Stimulated activated CD8-positive, alpha-beta memory T cell treated with anti-CD3 and anti-CD28 coated beads, Interleukin-7, amount 100 ng/mL, for 24 hours (primary cell): ENCODE results near the gene TTBK2.
"Not testable (repeated sequence)": the region's sequence is repeated elsewhere in the genome, so short reads cannot be mapped to it uniquely, and the experiment has no call there.

Source experiments
- DNase-seq: peaks from one replicate; pipeline ENCODE4 v3.0.0-alpha.2; 2020; ENCODE audit warnings: low read depth

TTBK2 gene

GRCh38 chr15:42903388-42904324 lies 16.9 kb downstream of the TTBK2 start:
- no peak for DNase-seq

- not testable (repeated sequence) for DNase-seq
These were observed 26.7 kb downstream of the TTBK2 start for GRCh38 chr15:42893911-42894310.

DNA sequence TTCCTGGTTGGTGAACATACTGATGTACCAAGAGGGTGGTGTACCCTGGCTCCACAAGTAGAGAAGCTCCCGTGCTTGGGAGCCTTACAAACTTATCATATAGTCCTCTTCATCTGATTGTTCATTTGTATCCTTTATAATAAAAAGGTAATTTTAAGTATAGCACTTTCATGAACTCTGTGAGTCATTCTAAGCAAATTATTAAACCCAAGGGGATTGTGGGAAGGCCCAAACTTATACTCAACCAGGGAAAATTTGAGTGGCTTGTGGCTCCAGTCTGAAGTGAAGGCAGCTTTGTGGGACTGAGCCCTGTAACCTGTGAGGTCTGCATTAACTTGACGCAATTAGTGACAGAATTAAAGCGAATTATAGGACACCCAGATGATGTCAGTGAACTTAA lies 29.0 kb downstream of the TTBK2 start:
- no peak for DNase-seq

GRCh38 chr15:42890161-42890913 lies 30.2 kb downstream of the TTBK2 start:
- no peak for DNase-seq

DNA sequence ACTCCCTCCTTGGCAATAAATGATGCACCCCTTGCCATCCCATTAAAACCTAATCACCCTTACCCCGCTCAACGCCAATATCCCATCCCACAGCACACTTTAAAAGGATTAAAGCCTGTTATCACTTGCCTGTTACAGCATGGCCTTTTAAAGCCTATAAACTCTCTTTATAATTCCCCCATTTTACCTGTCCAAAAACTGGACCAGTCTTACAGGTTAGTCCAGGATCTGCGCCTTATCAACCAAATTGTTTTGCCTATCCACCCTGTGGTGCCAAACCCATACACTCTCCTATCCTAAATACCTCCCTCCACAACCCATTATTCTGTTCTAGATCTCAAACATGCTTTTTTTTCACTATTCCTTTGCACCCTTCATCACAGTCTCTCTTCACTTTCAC lies 33.2 kb downstream of the TTBK2 start:
- not testable (repeated sequence) for DNase-seq

- DNase-seq: no peak
These were observed 40.5 kb downstream of the TTBK2 start for GRCh38 chr15:42880121-42880520.

DNA sequence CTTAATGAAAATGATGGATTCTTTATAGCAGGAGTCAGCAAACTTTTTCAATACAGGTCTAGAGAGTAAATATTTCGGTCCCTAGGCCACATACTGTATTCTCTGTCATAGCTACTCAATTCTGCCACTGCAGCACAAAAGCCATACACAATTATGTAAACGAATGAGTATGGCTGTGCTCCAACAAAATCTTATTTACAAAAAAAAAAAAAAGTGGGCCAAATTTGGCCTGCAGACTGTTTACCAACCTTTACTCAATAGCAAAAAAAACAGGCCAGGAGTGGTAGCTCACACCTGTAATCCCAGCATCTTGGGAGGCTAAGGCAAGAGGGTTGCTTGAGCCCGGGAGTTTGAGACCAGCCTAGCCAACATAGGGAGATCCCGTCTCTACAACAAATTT lies 41.1 kb downstream of the TTBK2 start:
- no peak for DNase-seq

DNA sequence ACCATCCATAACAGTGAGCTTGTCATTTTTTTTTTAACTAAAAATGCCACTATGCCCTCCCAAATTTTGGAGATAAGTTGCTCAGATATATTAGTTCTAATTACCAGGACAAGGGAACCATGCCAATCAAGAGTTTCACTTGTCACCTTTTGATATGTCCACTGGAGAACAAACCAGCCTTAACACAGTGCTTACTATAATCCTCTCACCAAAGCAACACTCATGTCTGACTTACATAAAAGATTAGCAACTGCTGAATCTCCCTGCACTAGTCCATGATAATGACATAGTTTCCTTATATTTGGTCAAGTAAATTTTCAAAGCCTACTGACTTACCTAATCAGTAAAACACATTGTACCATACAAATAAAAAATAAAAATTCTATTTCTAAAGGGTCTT lies 44.4 kb downstream of the TTBK2 start:
- no peak for DNase-seq

DNA sequence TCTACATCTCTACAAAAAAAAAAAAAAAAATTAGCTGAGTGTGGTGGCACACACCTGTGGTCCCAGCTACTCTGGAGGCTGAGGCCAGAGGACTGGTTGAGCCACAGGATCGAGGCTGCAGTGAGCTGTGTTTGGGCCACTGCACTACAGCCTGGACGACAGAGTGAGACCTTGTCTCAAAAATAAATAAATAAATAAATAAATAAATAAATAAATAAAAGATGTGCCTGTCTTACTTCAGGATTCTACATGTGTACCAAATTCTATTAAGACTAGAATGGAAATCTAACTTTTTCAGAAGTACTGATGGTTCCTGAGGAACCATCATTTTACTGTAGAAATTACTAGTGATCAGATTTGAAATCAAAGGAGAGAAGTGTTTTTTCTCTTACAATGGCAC lies 51.9 kb downstream of the TTBK2 start:
- no peak for DNase-seq

- no peak for DNase-seq
These were observed 56.9 kb downstream of the TTBK2 start for GRCh38 chr15:42863572-42864239.

DNA sequence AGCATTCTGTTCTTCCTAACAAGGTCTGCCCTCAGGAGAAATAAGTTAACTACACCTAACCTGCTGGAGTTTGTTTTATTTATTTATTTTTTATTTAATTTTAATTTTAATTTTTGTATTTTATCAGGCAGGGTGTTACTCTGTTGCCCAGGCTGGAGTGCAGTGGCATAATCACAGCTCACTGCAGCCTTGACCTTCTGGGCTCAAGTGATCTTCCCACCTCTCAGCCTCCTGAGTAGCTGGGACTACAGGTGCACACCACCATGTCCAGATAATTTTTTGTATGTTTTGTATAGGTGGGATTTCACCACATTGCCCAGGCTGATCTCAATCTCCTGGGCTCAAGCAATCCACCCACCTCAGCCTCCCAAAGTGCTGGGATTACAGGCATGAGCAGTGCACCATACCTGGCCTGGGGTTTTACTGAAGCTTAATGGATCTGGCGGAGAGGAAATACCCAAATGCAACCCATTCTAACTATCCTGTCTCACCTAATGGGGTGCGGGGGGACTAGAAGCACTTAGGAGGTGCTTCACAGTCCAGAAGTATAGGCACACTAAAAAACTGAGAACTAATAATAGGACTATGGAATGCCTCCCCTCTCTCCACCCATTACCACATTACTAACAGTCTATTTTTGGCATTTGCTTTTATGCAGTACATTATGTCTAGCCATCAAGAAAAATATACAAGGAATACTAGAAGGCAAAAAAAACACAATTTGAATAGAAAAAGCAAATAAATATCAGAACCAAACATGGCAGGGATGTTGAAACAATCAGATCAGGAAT lies 61.4 kb downstream of the TTBK2 start:
- DNase-seq: no peak

- no peak for DNase-seq
These were observed 62.0 kb downstream of the TTBK2 start for GRCh38 chr15:42858540-42858939.

DNA sequence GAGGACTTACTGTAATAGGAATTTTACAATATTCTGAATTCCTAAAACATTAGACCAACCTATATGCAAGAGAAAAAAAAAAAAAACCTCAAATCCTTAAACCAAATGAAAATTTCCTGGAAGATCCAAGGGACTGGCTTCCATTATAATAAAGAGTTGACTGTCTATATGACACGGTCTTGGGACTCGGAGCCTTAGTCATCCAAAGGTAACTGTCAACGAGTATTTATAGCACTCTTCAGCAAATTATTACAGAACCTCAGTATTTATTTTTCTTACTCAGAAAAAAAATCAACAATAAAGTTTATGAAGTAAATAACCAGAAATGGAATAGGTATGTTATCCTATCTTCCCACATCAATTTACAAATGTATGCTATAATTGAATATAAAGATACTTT lies 66.0 kb downstream of the TTBK2 start:
- no peak for DNase-seq

DNA sequence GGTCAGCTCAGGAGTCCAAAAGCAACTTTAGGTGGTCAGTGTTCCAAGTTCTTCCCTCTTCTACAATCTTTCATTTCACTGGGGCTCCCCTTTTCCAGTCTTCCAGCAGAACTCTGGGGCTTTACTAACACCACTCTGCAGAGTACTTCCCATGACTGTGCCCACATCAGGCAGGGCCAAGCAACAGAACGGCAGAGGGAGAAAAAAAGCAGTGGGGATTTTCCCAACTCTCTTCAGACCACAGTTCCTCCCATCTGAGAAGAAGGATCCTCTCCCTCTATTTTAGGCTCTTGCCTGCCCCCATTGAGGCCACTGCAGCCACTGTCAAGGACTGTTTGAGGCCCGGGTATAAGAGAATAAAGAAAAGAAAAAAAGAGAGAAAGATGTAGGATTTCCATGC lies 70.7 kb downstream of the TTBK2 start:
- DNase-seq: no peak

DNA sequence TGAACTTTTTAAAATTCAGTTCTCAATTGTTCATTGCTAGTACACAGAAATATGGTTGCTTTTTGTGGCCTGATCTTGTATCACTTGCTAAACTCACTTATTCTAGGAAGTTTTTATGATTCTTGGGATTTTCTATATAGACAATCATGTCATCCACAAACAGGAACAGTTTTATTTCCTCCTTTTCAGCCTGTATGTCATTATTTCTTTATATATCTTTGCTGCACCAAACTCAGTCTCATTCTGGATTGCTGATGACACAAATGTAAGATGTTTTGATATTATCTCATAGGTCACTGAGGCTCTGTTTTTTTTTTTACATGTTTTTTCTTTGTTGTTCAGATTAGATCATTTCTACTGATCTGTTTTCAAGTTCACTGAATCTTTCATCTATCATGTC lies 71.7 kb downstream of the TTBK2 start:
- no peak for DNase-seq

DNA sequence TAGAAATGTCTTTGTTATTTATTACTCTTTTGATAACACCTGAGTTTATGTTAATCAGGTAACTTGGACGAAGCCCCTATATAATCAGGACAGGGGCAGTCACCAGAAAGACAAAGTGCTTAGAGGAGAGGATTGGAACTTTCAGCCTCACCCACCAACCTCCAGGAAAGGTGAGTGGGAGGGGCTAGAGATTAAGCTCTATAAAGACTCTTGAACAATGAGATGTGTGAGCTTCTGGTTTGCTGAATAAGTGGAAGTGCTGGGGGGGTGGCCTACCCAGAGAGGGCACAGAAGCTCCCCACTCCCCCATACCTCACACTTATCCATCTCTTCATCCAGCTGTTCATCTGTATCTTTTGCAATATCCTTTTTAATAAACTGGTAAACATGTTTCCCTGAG lies 73.9 kb downstream of the TTBK2 start:
- no peak for DNase-seq

DNA sequence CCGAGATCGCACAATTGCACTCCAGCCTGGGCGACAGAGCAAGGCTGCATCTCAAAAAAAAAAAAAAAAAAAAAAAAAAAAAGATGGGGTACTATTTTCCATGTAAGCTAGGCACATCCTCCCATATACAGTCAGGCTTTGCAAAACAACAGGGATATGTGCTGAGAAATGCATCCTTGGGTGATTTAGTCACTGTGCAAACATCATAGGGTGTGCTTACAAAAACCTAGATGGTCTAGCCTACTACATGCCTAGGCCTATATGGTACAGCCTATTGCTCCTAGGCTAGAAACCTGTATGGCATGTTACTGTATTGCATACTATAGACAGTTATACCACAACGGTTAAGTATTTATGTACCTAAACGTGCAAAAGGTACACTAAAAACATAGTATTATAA lies 75.0 kb downstream of the TTBK2 start:
- no peak for DNase-seq

DNA sequence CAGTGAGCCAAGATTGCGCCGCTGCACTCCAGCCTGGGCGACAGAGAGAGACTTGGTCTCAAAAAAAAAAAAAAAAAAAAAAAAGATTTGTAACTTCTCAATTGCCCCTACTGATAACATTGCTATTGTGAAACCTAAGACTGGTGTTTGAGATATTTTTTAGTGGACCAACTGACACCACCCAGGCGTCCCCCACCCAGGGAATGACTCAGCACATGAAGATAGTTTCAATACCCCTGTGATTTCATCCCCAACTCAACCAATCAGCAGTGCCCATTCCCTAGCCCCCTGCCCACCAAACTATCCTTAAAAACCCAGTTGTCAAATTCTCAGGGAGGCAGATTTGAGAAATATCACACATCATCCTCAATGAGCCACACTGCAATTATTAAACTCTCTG lies 76.9 kb downstream of the TTBK2 start:
- no peak for DNase-seq

DNA sequence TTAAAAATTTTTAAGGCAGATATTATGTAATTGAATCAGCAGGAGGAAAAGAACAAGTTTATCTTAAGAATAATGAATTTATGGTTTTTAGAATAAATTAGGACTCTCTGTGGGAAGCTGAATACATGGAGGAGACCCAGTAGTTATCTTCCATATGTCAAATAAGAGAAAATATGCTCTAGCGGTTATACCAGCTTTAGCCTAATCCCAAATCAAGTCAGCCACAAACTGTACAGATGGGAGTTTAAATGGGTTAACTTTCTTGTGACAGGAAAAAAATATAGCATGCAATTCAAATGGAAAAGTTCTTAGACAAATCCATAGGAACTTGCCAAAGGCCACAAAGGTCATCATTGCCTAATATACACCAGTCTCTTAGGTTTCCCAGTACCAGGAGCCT lies 84.3 kb downstream of the TTBK2 start:
- no peak for DNase-seq

GRCh38 chr15:42832576-42832975 lies 88.0 kb downstream of the TTBK2 start:
- DNase-seq: no peak

DNA sequence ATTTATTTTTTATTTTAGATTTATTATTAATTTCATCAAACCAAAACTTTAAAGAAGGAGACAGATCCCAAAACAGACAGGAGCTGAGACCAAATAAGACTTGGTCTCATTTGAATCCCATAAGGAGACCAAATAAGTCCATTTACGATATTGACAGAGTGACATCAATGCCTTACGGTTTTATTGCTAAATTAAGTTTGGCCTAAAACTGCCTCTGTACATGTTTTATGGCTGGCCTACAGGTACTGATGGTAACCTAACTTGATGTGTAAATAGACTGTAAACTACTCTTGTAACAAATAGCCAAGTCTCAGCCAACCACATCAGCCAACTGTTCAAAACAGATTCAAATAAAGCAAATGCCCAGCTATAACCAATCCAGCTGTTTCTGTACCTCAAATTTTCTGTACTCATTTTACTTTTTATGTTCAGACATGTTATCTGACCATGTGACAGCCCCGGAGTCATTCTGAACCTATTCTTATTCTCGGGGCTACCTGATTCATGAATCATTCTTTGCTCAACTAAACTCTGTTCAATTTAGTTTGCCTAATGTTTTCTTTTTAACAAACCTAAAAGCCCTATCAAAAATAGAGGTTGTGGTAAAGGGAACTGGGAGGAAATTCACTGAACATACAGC lies 94.2 kb downstream of the TTBK2 start:
- DNase-seq: no peak
